Pancreas (tissue), 10 donors: ENCODE results near the gene UBE2J2. TPM values are rescaled to one million over a fixed set of nuclear protein-coding genes. Genes with fewer than 3 reads are reported as not detected.
"Not testable (repeated sequence)": the region's sequence is repeated elsewhere in the genome, so short reads cannot be mapped to it uniquely, and the experiment has no call there.

Experiments
- ATAC-seq, 4 donors: fragments of 200-7000 bp; cut with Tn5 transposase; one replicate each; pipeline versions ENCODE4 v1.8.0 to v1.9.1; 2020; ENCODE audit warnings: mild to moderate bottlenecking in 4 of 4, moderate library complexity in 4 of 4
- DNase-seq, 6 donors: peaks; one replicate each; pipeline ENCODE4 v3.0.0-alpha.2; 2020
- FAIRE-seq: peaks from 2 replicates; lab custom pipeline; 2012; peaks lifted over from hg19 to GRCh38; lab: Jason Lieb, UNC
- H3K27ac ChIP-seq, 4 donors: fragments of 200-600 bp; sonication (generic); 1 replicate in 3 of 4; 2 replicates in 1 of 4; pipeline versions ENCODE4 v1.5.0 to v1.8.0; 2020
- H3K27me3 ChIP-seq, 4 donors: fragments of 200-600 bp; one replicate each; pipeline ENCODE4 v1.8.0; 2021
- H3K36me3 ChIP-seq, 3 donors: fragments of 200-600 bp; sonication (generic) in 1 of 3; one replicate each; pipeline versions ENCODE4 v1.5.0 to v1.8.0; 2020 to 2021
- H3K4me1 ChIP-seq, 3 donors: fragments of 200-600 bp; one replicate each; pipeline ENCODE4 v1.8.0; 2021
- H3K4me3 ChIP-seq, 4 donors: fragments of 200-600 bp; sonication (generic) in 2 of 4; one replicate each; pipeline versions ENCODE4 v1.5.0 to v1.8.0; 2020 to 2021
- H3K9me3 ChIP-seq, 4 donors: fragments of 200-600 bp; one replicate each; pipeline ENCODE4 v1.8.0; 2021
- WGBS, 2 donors: extraction: QIAGEN DNeasy Blood & Tissue Kit; methylation state at CpG; one replicate each; pipeline ENCODE4 v1.1.7; 2013; 5-methylcytosine and 5-hydroxymethylcytosine counted together
- intact Hi-C, 3 donors: fragments of 100-400 bp; cut with DNase I; formaldehyde crosslinking; loops; one replicate each; pipeline versions ENCODE4 v1.11.1 to v1.14.2; 2022
- polyA plus RNA-seq, 2 donors: library from polyadenylated mRNA; stranded (reverse); fragments of 200-250 nt; gene quantifications; one replicate each; pipeline ENCODE4 v1.2.3, GENCODE V29; 2013
- total RNA-seq, 6 donors: library from RNA; stranded (reverse); fragmentation: NEBNext Ultra II Directional in 4 of 6; extraction: Animal tissue kit (Norgen Biotek cat#: 25700) in 4 of 6; gene quantifications; one replicate each; pipeline versions ENCODE4 v1.2.1 to v1.2.4, GENCODE V29; 2021 to 2023
- TF ChIP-seq, protein P1 (sequence below), 4 donors: fragments of 200-600 bp; sonication (generic) in 3 of 4; IDR thresholded peaks; one replicate each; pipeline versions ENCODE4 v1.5.0 to v1.8.0; 2021; ENCODE audit warnings: antibody characterized with exemption in 4 of 4
- donor health status: healthy with polysubstance abuse.
- donor health status: DM: no; HTN: no; CAD: no; lungs with moderate emphysema.
- donor health status: DM: no; HTN: no; CAD: no.
- donor health status: control.
- donor health status: control.
- donor health status: Bipolar disorder and iron deficiency.
- donor health status: DM: yes; HTN: yes; CAD: no.
- donor health status: DM: no; HTN: no; CAD: no.
- donor health status: DM: no; HTN: no; CAD: no.
- donor health status: DM: yes; HTN: yes; CAD: no.

The UBE2J2 gene
- total and polyA plus RNA-seq, 8 donors: 20.8 to 44.5 (median 22.7) TPM

DNA sequence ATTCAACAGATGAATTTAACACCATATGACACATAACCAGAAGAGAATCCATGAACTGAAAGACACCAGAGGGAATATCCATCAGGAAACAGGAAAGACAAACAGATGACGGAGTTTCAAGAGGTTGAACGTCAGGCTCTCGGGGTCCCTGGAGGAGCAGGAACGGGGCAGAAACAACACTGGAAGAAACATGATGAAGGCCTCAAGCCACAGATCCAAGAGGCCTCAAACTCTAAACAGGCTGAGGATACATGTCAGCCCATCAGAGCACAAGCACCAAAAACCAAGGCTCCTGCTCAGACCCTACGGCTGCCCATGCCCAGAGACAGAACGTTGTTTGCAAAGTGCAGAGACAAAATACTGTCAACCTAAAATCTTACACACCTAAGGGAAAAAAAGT is 43.8 kb upstream of the UBE2J2 start:
- Histone ChIP-seq H3K36me3 (peaks cover 0 to 29% (median 14%) of the 10 kb centered on the region in 3 donors), H3K4me1 (peaks cover 0 to 12% (median 11%) of the 10 kb centered on the region in 3 donors), H3K9me3 (no peaks in the 10 kb centered on the region), H3K4me3 (no peak overlapping the region), H3K27ac (peak overlapping the region in 1 of 4 donors; percentile 42), H3K27me3 (no peaks in the 10 kb centered on the region)
- ATAC-seq (no peak), FAIRE-seq (no peak), DNase-seq (no peak)
- 92 to 93% methylated on average over 6 of the region's 6 CpGs for WGBS, 2 donors
- intact Hi-C loops: no loop called here
- TF ChIP-seq, protein P1, sequence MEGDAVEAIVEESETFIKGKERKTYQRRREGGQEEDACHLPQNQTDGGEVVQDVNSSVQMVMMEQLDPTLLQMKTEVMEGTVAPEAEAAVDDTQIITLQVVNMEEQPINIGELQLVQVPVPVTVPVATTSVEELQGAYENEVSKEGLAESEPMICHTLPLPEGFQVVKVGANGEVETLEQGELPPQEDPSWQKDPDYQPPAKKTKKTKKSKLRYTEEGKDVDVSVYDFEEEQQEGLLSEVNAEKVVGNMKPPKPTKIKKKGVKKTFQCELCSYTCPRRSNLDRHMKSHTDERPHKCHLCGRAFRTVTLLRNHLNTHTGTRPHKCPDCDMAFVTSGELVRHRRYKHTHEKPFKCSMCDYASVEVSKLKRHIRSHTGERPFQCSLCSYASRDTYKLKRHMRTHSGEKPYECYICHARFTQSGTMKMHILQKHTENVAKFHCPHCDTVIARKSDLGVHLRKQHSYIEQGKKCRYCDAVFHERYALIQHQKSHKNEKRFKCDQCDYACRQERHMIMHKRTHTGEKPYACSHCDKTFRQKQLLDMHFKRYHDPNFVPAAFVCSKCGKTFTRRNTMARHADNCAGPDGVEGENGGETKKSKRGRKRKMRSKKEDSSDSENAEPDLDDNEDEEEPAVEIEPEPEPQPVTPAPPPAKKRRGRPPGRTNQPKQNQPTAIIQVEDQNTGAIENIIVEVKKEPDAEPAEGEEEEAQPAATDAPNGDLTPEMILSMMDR (IDR thresholded peaks at IDR 0.05): no peak

DNA sequence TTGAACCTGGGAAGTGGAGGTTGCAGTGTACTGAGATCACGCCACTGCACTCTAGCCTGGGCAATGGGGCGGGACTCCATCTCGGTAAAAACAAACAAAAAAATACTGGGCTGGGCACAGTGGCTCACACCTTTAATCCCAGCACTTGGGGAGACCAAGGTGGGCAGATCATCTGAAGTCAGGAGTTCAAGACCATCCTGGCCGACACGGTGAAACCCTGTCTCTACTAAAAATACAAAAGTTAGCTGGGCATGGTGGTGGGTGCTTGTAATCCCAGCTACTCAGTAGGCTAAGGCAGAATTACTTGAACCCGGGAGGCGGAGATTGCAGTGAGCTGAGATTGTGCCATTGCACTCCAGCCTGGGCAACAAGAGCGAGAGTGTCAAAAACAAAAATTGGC is 42.5 kb upstream of the UBE2J2 start:
- H3K27ac ChIP-seq, DNase-seq, H3K27me3 ChIP-seq, intact Hi-C loops, H3K9me3 ChIP-seq, ATAC-seq, H3K4me3 ChIP-seq, FAIRE-seq: not testable (repeated sequence)
- peaks cover 0 to 38% (median 16%) of the 10 kb centered on the region in 3 donors for H3K36me3 ChIP-seq
- 85 to 89% methylated on average over 8 of the region's 8 CpGs for WGBS, 2 donors
- peaks cover 0 to 12% (median 11%) of the 10 kb centered on the region in 3 donors for H3K4me1 ChIP-seq

DNA sequence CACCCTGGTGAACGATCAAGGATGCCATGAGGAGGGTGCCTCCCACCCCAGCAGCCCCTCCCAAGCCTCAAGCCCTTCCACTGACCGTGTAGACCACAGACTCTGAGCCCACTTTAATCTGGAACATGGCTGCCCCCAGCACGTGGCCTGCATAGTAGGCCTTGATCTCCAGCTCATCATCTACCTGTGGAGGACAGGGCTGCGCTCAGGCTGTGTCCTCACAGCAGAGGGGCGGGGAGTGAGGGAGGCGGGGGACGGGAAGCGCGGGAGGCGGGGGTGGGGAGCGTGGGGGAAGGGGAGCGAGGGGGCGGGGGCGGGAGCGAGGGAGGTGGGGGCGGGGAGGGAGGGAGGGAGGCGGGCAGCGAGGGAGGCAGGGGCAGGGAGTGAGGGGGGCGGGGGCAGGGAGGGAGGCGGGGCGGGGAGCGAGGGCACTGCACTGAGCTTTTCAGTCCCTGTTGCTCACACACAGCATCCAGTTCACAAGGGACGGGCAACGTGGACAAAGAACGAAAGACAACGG is 41.8 kb upstream of the UBE2J2 start:
- TF ChIP-seq, protein P1 (IDR thresholded peaks at IDR 0.05): no peak
- Histone ChIP-seq H3K27ac (no peak overlapping the region), H3K4me3 (no peak overlapping the region), H3K36me3 (peaks cover 0 to 38% (median 21%) of the 10 kb centered on the region in 3 donors), H3K9me3 (no peaks in the 10 kb centered on the region), H3K4me1 (peaks cover 0 to 12% (median 11%) of the 10 kb centered on the region in 3 donors), H3K27me3 (no peaks in the 10 kb centered on the region)
- WGBS, 2 donors: 84 to 86% methylated on average over 13 to 19 of the region's 26 CpGs
- intact Hi-C loops: no loop called here
- DNase-seq (no peak), ATAC-seq (no peak), FAIRE-seq (no peak)

DNA sequence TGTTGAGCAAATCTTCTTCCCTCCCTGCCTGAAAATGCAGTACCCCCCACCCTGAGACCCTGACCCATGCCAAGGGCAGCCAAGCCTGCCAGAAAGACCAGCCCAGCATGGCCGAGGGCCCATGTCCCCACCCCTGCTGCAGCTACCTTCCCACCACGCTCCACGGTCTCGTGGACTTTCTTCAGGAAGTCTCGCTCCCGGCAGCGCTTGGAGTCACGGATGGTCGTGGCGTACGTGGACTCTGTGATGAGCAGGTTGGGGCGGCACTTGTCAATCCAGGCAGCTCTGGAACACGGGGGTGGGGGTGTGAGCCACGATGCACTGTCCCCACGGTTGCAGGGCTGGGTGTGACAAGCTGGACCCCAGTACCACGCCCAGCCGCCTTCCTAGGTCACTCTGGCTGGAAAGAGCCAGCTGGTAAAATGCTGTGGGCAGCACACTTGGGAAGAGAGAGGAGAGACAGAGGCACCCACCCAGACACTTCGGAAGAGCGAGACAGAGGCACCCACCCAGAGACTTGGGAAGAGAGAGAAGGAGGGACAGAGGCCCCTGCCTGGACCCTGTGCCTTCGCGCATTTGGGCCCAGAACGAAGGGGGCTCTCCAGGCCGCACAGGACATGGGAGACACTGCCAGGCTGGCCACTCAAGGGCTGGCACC is 41.2 kb upstream of the UBE2J2 start:
- FAIRE-seq: no peak

DNA sequence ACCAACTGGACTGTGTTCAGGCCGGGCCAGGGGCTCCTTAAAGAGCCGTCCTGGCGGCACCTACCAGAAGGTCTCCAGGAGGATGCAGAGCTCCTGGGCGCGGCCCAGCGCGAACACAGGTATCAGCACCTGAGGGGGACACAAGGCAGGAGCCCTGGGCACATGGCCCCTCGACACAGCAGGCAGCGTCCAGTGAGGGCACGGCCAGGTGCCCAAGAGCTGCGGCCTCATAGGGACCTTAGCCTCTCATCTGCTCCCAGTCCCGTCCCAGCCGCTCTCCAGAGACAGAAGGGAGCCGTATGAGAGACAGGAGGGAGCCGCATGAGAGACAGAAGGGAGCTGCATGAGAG is 40.6 kb upstream of the UBE2J2 start:
- H3K4me1 ChIP-seq: peaks cover 0 to 17% (median 11%) of the 10 kb centered on the region in 3 donors
- no peak for DNase-seq
- no peak overlapping the region for H3K27ac ChIP-seq
- peaks cover 0 to 38% (median 21%) of the 10 kb centered on the region in 3 donors for H3K36me3 ChIP-seq
- TF ChIP-seq, protein P1 (IDR thresholded peaks at IDR 0.05): no peak
- no peak for FAIRE-seq
- no peaks in the 10 kb centered on the region for H3K9me3 ChIP-seq
- no peak overlapping the region for H3K4me3 ChIP-seq
- intact Hi-C loops: no loop called here
- WGBS, 2 donors: 92 to 97% methylated on average over 15 of the region's 15 CpGs
- ATAC-seq: no peak
- no peaks in the 10 kb centered on the region for H3K27me3 ChIP-seq

More for the DNA sequence above, 41.2 kb upstream of the UBE2J2 start:
- H3K4me1 ChIP-seq: peaks cover 0 to 12% (median 11%) of the 10 kb centered on the region in 3 donors
- H3K36me3 ChIP-seq: peaks cover 0 to 38% (median 21%) of the 10 kb centered on the region in 3 donors
- no peaks in the 10 kb centered on the region for H3K27me3 ChIP-seq
- TF ChIP-seq, protein P1 (IDR thresholded peaks at IDR 0.05): no peak
- intact Hi-C loops: no loop called here
- no peak overlapping the region for H3K4me3 ChIP-seq
- H3K9me3 ChIP-seq: no peaks in the 10 kb centered on the region
- ATAC-seq (no peak), DNase-seq (no peak)
- WGBS, 2 donors: 89 to 91% methylated on average over 23 of the region's 23 CpGs
- H3K27ac ChIP-seq: no peak overlapping the region
